Endothelial cell of umbilical vein (primary cell): ENCODE measurements around the gene CCM2. TPM values are rescaled to one million over a fixed set of nuclear protein-coding genes. Genes with fewer than 3 reads are reported as not detected.
"Not testable (repeated sequence)": the region's sequence is repeated elsewhere in the genome, so short reads cannot be mapped to it uniquely, and the experiment has no call there.

Experiments used
- BruUV-seq: library from RNA; stranded (reverse); fragments of 400-500 nt; replicated peaks from 2 replicates; lab custom pipeline; 2021; lab: Mats Ljungman, UMichigan
- CTCF ChIA-PET: fragments of 300-600, 350-600 bp; sonication (Branson Sonifier 250); formaldehyde crosslinking; loops from one replicate; lab custom pipeline; 2021; ENCODE audit warnings: antibody characterized with exemption, inconsistent platforms; lab: Charles Lee
- POLR2A ChIA-PET: fragments of 300-600, 350-600 bp; sonication (Branson Sonifier 250); formaldehyde crosslinking; loops from one replicate; lab custom pipeline; 2021; ENCODE audit warnings: antibody characterized with exemption, inconsistent platforms; lab: Charles Lee
- DNase-seq: peaks from one replicate; pipeline ENCODE4 v3.0.0-alpha.2; 2011; ENCODE audit warnings: low read depth, low spot score
- FAIRE-seq: peaks from 2 replicates; lab custom pipeline; 2011; peaks lifted over from hg19 to GRCh38; lab: Jason Lieb, UNC
- H2AFZ ChIP-seq: 2 replicates; pipeline ENCODE4 v1.6.0; 2012; ENCODE audit warnings: low read depth, low read length, control low read depth, inconsistent platforms
- H3K27ac ChIP-seq: 2 replicates; pipeline ENCODE4 v1.5.1; 2011; ENCODE audit warnings: low read depth, mild to moderate bottlenecking, control low read depth, low read length, moderate library complexity; ENCODE audit not compliant: insufficient read depth
- H3K27me3 ChIP-seq, 2 experiments: 2 replicates each; pipeline versions ENCODE4 v1.6.0 to v1.6.1; 2011; ENCODE audit warnings: low read length in 2 of 2, mixed read lengths in 1 of 2; ENCODE audit not compliant: control insufficient read depth in 2 of 2, insufficient read depth in 2 of 2
- H3K36me3 ChIP-seq, 2 experiments: 2 replicates in 1 of 2; 3 replicates in 1 of 2; pipeline ENCODE4 v1.5.1; 2011; ENCODE audit warnings: low read length in 2 of 2, mild to moderate bottlenecking in 1 of 2, moderate library complexity in 1 of 2; ENCODE audit not compliant: control insufficient read depth in 2 of 2, insufficient read depth in 2 of 2; ENCODE audit errors: extremely low read depth in 1 of 2
- H3K4me1 ChIP-seq: 3 replicates; pipeline ENCODE4 v1.5.1; 2011; ENCODE audit warnings: mild to moderate bottlenecking, low read length; ENCODE audit not compliant: control insufficient read depth, insufficient read depth; ENCODE audit errors: extremely low read depth
- H3K4me2 ChIP-seq: 2 replicates; pipeline ENCODE4 v1.6.1; 2011; ENCODE audit warnings: low read length, control low read depth, mixed read lengths; ENCODE audit not compliant: insufficient read depth
- H3K4me3 ChIP-seq, 3 experiments: fragments of 200-600 bp in 1 of 3; sonication (generic), shearing (Covaris generic) in 1 of 3; replicated peaks in 1 of 3; 2 replicates each; pipeline ENCODE4 v1.5.1; 2011 to 2016; ENCODE audit warnings: control low read depth in 3 of 3, low read length in 3 of 3, mild to moderate bottlenecking in 2 of 3, inconsistent platforms in 1 of 3, low read depth in 1 of 3, moderate library complexity in 1 of 3; ENCODE audit not compliant: insufficient read depth in 1 of 3
- H3K79me2 ChIP-seq: 2 replicates; pipeline ENCODE4 v1.6.0; 2012; ENCODE audit warnings: low read length, inconsistent platforms; ENCODE audit not compliant: control insufficient read depth, insufficient read depth
- H3K9ac ChIP-seq: replicated peaks from 2 replicates; pipeline ENCODE3; 2011; ENCODE audit warnings: low read length, control low read depth; ENCODE audit not compliant: insufficient read depth; ENCODE audit errors: extremely low read depth
- H3K9me1 ChIP-seq: replicated peaks from 3 replicates; pipeline ENCODE4 v1.6.0; 2011; ENCODE audit warnings: mild to moderate bottlenecking, low read length; ENCODE audit not compliant: control insufficient read depth, insufficient read depth; ENCODE audit errors: extremely low read depth
- H3K9me3 ChIP-seq: replicated peaks from 2 replicates; pipeline ENCODE4 v1.5.1; 2012; ENCODE audit warnings: low read length, inconsistent platforms; ENCODE audit not compliant: control insufficient read depth, insufficient read depth
- H4K20me1 ChIP-seq: replicated peaks from 2 replicates; pipeline ENCODE3; 2011; ENCODE audit warnings: mild to moderate bottlenecking, low read length; ENCODE audit not compliant: control insufficient read depth, insufficient read depth; ENCODE audit errors: extremely low read depth
- EZH2 ChIP-seq: IDR thresholded peaks from 2 replicates; pipeline ENCODE4 v1.6.1; 2012; ENCODE audit warnings: borderline replicate concordance, low read depth, mild to moderate bottlenecking, moderate library complexity, low read length, inconsistent platforms; ENCODE audit not compliant: severe bottlenecking
- FOS ChIP-seq: IDR thresholded peaks from 2 replicates; pipeline ENCODE4 v1.6.1; 2011; ENCODE audit warnings: mild to moderate bottlenecking, low read length, moderate library complexity, borderline replicate concordance; ENCODE audit not compliant: insufficient read depth
- GATA2 ChIP-seq: IDR thresholded peaks from 2 replicates; pipeline ENCODE4 v1.7.0; 2011; ENCODE audit warnings: low read depth, mild to moderate bottlenecking, moderate library complexity, mixed read lengths, low read length; ENCODE audit not compliant: insufficient read length, insufficient read depth
- JUN ChIP-seq: IDR thresholded peaks from 2 replicates; pipeline ENCODE4 v1.6.1; 2011; ENCODE audit warnings: borderline replicate concordance, low read depth; ENCODE audit not compliant: insufficient read length, insufficient read depth
- POLR2A ChIP-seq: IDR thresholded peaks from 2 replicates; pipeline ENCODE4 v1.6.1; 2012; ENCODE audit warnings: low read depth, mild to moderate bottlenecking, control low read depth, low read length
- POLR2AphosphoS5 ChIP-seq: IDR thresholded peaks from 2 replicates; pipeline ENCODE4 v1.6.1; 2012; ENCODE audit warnings: low read depth, mild to moderate bottlenecking, control low read depth, low read length, moderate library complexity; ENCODE audit not compliant: insufficient read depth
- dilution Hi-C: fragments of 300-500 bp; cut with MboI; formaldehyde crosslinking; loops from one replicate; pipeline ENCODE4 v1.15.0; 2019; ENCODE audit warnings: low sequenced_read_pairs; ENCODE audit not compliant: extremely low pct_ligation_motif_present
- intact Hi-C: fragments of 100-400 bp; cut with micrococcal nuclease; formaldehyde crosslinking; loops from one replicate; pipeline ENCODE4 v1.10.0; 2022
- polyA plus RNA-seq, 4 experiments: library from polyadenylated mRNA; depleted of rRNA in 3 of 4; stranded (reverse) in 3 of 4; unstranded in 1 of 4; fragments of >200 nt; gene quantifications; 2 replicates each; pipeline versions ENCODE4 v1.2.1 to v1.2.3, GENCODE V29; 2011 to 2012; ENCODE audit warnings: missing spikeins in 1 of 4
- total RNA-seq: library from RNA; stranded (reverse); gene quantifications from 2 replicates; pipeline ENCODE4 v1.2.3, GENCODE V29; 2021

The CCM2 gene
- total and polyA plus RNA-seq, 2 donors (not counting 3 experiments of a cell fraction or from before 2014, with no cell fraction given), result 66.1 to 70.4 TPM

- intact Hi-C loops, result loop anchor here (1.0 kb wide), 1 partner anchor 9 kb away; no protein-coding TSS in a partner anchor
Measured at GRCh38 chr7:44990109-44991023, 9.6 kb upstream of the CCM2 start.

DNA sequence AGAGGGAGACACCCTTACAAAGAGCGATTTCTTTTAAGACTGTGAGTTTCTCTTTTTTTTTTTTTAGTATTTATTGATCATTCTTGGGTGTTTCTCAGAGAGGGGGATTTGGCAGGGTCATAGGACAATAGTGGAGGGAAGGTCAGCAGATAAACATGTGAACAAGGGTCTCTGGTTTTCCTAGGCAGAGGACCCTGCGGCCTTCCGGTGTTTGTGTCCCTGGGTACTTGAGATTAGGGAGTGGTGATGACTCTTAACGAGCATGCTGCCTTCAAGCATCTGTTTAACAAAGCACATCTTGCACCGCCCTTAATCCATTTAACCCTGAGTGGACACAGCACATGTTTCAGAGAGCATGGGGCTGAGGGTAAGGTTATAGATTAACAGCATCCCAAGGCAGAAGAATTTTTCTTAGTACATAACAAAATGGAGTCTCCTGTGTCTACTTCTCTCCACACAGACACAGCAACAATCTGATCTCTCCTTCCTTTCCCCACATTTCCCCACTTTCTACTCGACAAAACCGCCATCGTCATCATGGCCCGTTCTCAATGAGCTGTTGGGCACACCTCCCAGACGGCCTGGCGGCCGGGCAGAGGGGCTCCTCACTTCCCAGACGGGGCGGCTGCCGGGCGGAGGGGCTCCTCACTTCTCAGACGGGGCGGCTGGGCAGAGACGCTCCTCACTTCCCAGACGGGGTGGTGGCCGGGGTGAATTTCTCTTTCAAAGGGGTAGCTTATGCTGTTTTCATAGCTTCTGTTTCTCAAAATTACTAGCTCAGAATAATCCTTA lies 7.8 kb upstream of the CCM2 start:
- H3K79me2 ChIP-seq, H3K27me3 ChIP-seq, H3K36me3 ChIP-seq, H3K9me3 ChIP-seq, CTCF ChIA-PET, DNase-seq, H2AFZ ChIP-seq, intact Hi-C loops, H3K4me2 ChIP-seq, H3K9ac ChIP-seq, H4K20me1 ChIP-seq, BruUV-seq, FAIRE-seq, H3K27ac ChIP-seq, H3K4me3 ChIP-seq, dilution Hi-C loops, H3K9me1 ChIP-seq: not testable (repeated sequence)
- POLR2A ChIA-PET, result interaction anchor here (0.7 kb wide), 1 partner anchor 9 kb away, joined by 3 read pairs; no protein-coding TSS in a partner anchor
- H3K4me1 ChIP-seq, result peaks cover 32% of the 10 kb centered on the region

More at GRCh38 chr7:44990109-44991023, 9.6 kb upstream of the CCM2 start:
- peaks cover 26% of the 10 kb centered on the region for H3K4me1 ChIP-seq
- TF ChIP-seq FOS, result peak; percentile 66
- TF ChIP-seq EZH2, result no peak
- TF ChIP-seq JUN, result peak; percentile 62
- peak; percentile 51 for TF ChIP-seq POLR2AphosphoS5
- TF ChIP-seq GATA2, result peak; percentile 33
- TF ChIP-seq POLR2A, result no peak
- no peak overlapping the region for H3K4me3 ChIP-seq
- DNase-seq (peak; percentile 91), FAIRE-seq (peak; percentile 80)
- no peaks in the 10 kb centered on the region for H3K27me3 ChIP-seq
- H3K36me3 ChIP-seq, result no peaks in the 10 kb centered on the region
- H3K27ac ChIP-seq, result peak overlapping the region; percentile 98
- peak overlapping the region; percentile 58 for H3K9ac ChIP-seq
- CTCF ChIA-PET, result interaction anchor here (1.1 to 3.2 kb wide), 4 partner anchors 9 to 146 kb away, joined by 3 to 21 read pairs (median 12); partner anchors contain the start of gene CCM2
- H2AFZ ChIP-seq, result peak overlapping the region; percentile 58
- H3K4me2 ChIP-seq, result peak overlapping the region; percentile 47
- no peaks in the 10 kb centered on the region for H3K9me3 ChIP-seq
- no peaks in the 10 kb centered on the region for H4K20me1 ChIP-seq
- H3K9me1 ChIP-seq, result no peaks in the 10 kb centered on the region
- POLR2A ChIA-PET, result interaction anchor here (0.9 kb wide), 1 partner anchor 108 kb away, joined by 3 read pairs; no protein-coding TSS in a partner anchor
- dilution Hi-C loops, result no loop called here
- H3K79me2 ChIP-seq, result peaks cover 11% of the 10 kb centered on the region
- no TSS peak for BruUV-seq
